IMR-90 (cell line): ENCODE data around the gene TBC1D30. TPM values are rescaled to one million over a fixed set of nuclear protein-coding genes. Genes with fewer than 3 reads are reported as not detected.

Experiments used
- ATAC-seq: fragments of 200-7000 bp; cut with Tn5 transposase; 2 replicates; pipeline ENCODE4 v1.9.1; 2020; ENCODE audit warnings: low read depth, mild to moderate bottlenecking, moderate library complexity
- BruUV-seq: library from RNA; stranded (reverse); fragments of 400-500 nt; replicated peaks from 2 replicates; lab custom pipeline; 2021; lab: Mats Ljungman, UMichigan
- CTCF ChIA-PET: fragments of 300-600 bp; formaldehyde crosslinking; extraction: SDS; loops from one replicate; lab custom pipeline; 2021; ENCODE audit warnings: antibody characterized with exemption; lab: Yijun Ruan, JAX
- POLR2A ChIA-PET: fragments of 300-600 bp; sonication (Branson Sonifier 250); formaldehyde crosslinking; loops from one replicate; lab custom pipeline; 2022; ENCODE audit warnings: antibody characterized with exemption; ENCODE audit not compliant: unreplicated experiment; lab: Charles Lee
- DNase-seq: peaks from one replicate; pipeline ENCODE4 v3.0.0; 2013
- H2AFZ ChIP-seq: replicated peaks from 2 replicates; pipeline ENCODE3; 2013; ENCODE audit warnings: low read length, mild to moderate bottlenecking; ENCODE audit not compliant: poor library complexity
- H2AK5ac ChIP-seq: 2 replicates; pipeline ENCODE4 v1.6.1; 2013; ENCODE audit warnings: low read depth, low read length, inconsistent platforms
- H2AK9ac ChIP-seq: replicated peaks from 2 replicates; pipeline ENCODE3; 2013; ENCODE audit warnings: mild to moderate bottlenecking, low read depth, low read length, moderate library complexity; ENCODE audit not compliant: poor library complexity
- H2BK120ac ChIP-seq: 2 replicates; pipeline ENCODE4 v1.6.1; 2013; ENCODE audit warnings: low read depth, low read length, inconsistent platforms
- H2BK15ac ChIP-seq: 3 replicates; pipeline ENCODE4 v1.6.1; 2013; ENCODE audit warnings: low read depth, low read length, inconsistent platforms
- H2BK20ac ChIP-seq: 2 replicates; pipeline ENCODE4 v1.6.1; 2013; ENCODE audit warnings: low read depth, mild to moderate bottlenecking, inconsistent platforms, low read length, moderate library complexity
- H2BK5ac ChIP-seq: 2 replicates; pipeline ENCODE4 v1.6.1; 2013; ENCODE audit warnings: mild to moderate bottlenecking, low read depth, low read length, inconsistent platforms; ENCODE audit not compliant: poor library complexity, severe bottlenecking
- H3K14ac ChIP-seq: replicated peaks from 2 replicates; pipeline ENCODE4 v1.6.1; 2013; ENCODE audit warnings: low read depth, low read length, inconsistent platforms
- H3K18ac ChIP-seq: 2 replicates; pipeline ENCODE4 v1.6.1; 2013; ENCODE audit warnings: low read depth, low read length, control low read depth
- H3K23ac ChIP-seq: 2 replicates; pipeline ENCODE4 v1.6.1; 2013; ENCODE audit warnings: low read depth, low read length, inconsistent platforms
- H3K27ac ChIP-seq: 2 replicates; pipeline ENCODE4 v1.5.1; 2013; ENCODE audit warnings: mild to moderate bottlenecking, control low read depth, low read length; ENCODE audit not compliant: insufficient read depth
- H3K27me3 ChIP-seq: 2 replicates; pipeline ENCODE4 v1.6.1; 2013; ENCODE audit warnings: low read length; ENCODE audit not compliant: control insufficient read depth, insufficient read depth
- H3K36me3 ChIP-seq: 2 replicates; pipeline ENCODE4 v1.6.1; 2013; ENCODE audit warnings: low read length, mixed read lengths; ENCODE audit not compliant: control insufficient read depth, insufficient read depth
- H3K4ac ChIP-seq: 2 replicates; pipeline ENCODE4 v1.6.1; 2013; ENCODE audit warnings: low read depth, low read length, inconsistent platforms
- H3K4me1 ChIP-seq: 2 replicates; pipeline ENCODE4 v1.6.1; 2013; ENCODE audit warnings: low read length, mixed read lengths; ENCODE audit not compliant: control insufficient read depth, insufficient read depth
- H3K4me2 ChIP-seq: 2 replicates; pipeline ENCODE4 v1.6.1; 2013; ENCODE audit warnings: low read depth, mild to moderate bottlenecking, control low read depth, low read length, moderate library complexity
- H3K4me3 ChIP-seq: 2 replicates; pipeline ENCODE4 v1.5.1; 2013; ENCODE audit warnings: low read depth, mild to moderate bottlenecking, control low read depth, low read length, moderate library complexity; ENCODE audit not compliant: insufficient read depth
- H3K56ac ChIP-seq: 2 replicates; pipeline ENCODE4 v1.6.1; 2013; ENCODE audit warnings: low read length, inconsistent platforms; ENCODE audit not compliant: insufficient read depth; ENCODE audit errors: extremely low read depth
- H3K79me1 ChIP-seq, 2 experiments: 2 replicates each; pipeline ENCODE4 v1.6.1; 2013; ENCODE audit warnings: low read length in 2 of 2, inconsistent platforms in 1 of 2, low read depth in 1 of 2
- H3K9ac ChIP-seq: 2 replicates; pipeline ENCODE4 v1.6.1; 2013; ENCODE audit warnings: low read depth, low read length, control low read depth
- H3K9me1 ChIP-seq: 2 replicates; pipeline ENCODE4 v1.6.1; 2013; ENCODE audit warnings: low read length, inconsistent platforms; ENCODE audit not compliant: insufficient read depth
- H3K9me3 ChIP-seq: 2 replicates; pipeline ENCODE4 v1.6.1; 2013; ENCODE audit warnings: low read length; ENCODE audit not compliant: control insufficient read depth, insufficient read depth
- H4K20me1 ChIP-seq: 2 replicates; pipeline ENCODE4 v1.6.1; 2013; ENCODE audit warnings: low read length, inconsistent platforms; ENCODE audit not compliant: insufficient read depth
- H4K5ac ChIP-seq: 2 replicates; pipeline ENCODE4 v1.6.1; 2013; ENCODE audit warnings: mild to moderate bottlenecking, low read depth, low read length, control low read depth
- H4K8ac ChIP-seq, 2 experiments: 2 replicates each; pipeline ENCODE4 v1.6.1; 2013; ENCODE audit warnings: low read depth in 2 of 2, low read length in 2 of 2, control low read depth in 1 of 2, inconsistent platforms in 1 of 2
- H4K91ac ChIP-seq: 2 replicates; pipeline ENCODE4 v1.6.1; 2013; ENCODE audit warnings: low read depth, low read length, inconsistent platforms; ENCODE audit not compliant: insufficient read depth
- MAZ ChIP-seq: IDR thresholded peaks from 2 replicates; pipeline ENCODE4 v1.6.1; 2012; ENCODE audit warnings: low read depth, mild to moderate bottlenecking, low read length, improper control_type of control experiment, moderate library complexity, borderline replicate concordance
- RCOR1 ChIP-seq: IDR thresholded peaks from 2 replicates; pipeline ENCODE4 v1.6.1; 2012; ENCODE audit warnings: mild to moderate bottlenecking, low read length, improper control_type of control experiment; ENCODE audit not compliant: insufficient replicate concordance
- RFX5 ChIP-seq: IDR thresholded peaks from 2 replicates; pipeline ENCODE4 v1.8.0; 2012; ENCODE audit warnings: low read depth, mild to moderate bottlenecking, low read length, moderate library complexity
- SMC3 ChIP-seq: fragments of 150-350 bp; IDR thresholded peaks from 2 replicates; pipeline ENCODE4 v1.6.1; 2016; ENCODE audit warnings: low read depth, mild to moderate bottlenecking, antibody characterized with exemption, low read length, moderate library complexity
- WGBS, 2 experiments: methylation state at CpG; one replicate each; pipeline versions ENCODE4 v1.1.5 to v1.1.7; 2013; ENCODE audit warnings: missing lambda C conversion rate in 2 of 2; ENCODE audit not compliant: insufficient read length in 1 of 2; ENCODE audit errors: extremely low coverage in 2 of 2; 5-methylcytosine and 5-hydroxymethylcytosine counted together
- dilution Hi-C: fragments of 300-500 bp; cut with HindIII; formaldehyde crosslinking; loops from one replicate; pipeline ENCODE4 v1.14.3; 2018; ENCODE audit warnings: low sequenced_read_pairs; ENCODE audit not compliant: unreplicated experiment
- in situ Hi-C: fragments of 300-500 bp; cut with MboI; formaldehyde crosslinking; loops from 3 replicates; pipeline ENCODE4 v1.14.3; 2019; ENCODE audit warnings: low sequenced_read_pairs, inconsistent platforms, mixed read lengths
- intact Hi-C: fragments of 100-400 bp; cut with micrococcal nuclease; formaldehyde crosslinking; loops from 2 replicates; pipeline ENCODE4 v1.10.0; 2022
- polyA plus RNA-seq, 3 experiments: library from polyadenylated mRNA; depleted of rRNA; stranded (reverse); fragments of >200 nt; gene quantifications; 2 replicates each; pipeline ENCODE4 v1.2.3, GENCODE V29; 2012; ENCODE audit warnings: low replicate concordance in 1 of 3
- total RNA-seq: library from RNA; depleted of rRNA; stranded (reverse); fragments of >200 nt; gene quantifications from 2 replicates; pipeline ENCODE4 v1.2.3, GENCODE V29; 2012
- TF ChIP-seq, protein P1 (sequence below): fragments of 150-350 bp; IDR thresholded peaks from 2 replicates; pipeline ENCODE4 v1.6.1; 2017; ENCODE audit warnings: mild to moderate bottlenecking, antibody characterized with exemption, low read length, low read depth

Gene TBC1D30
- total and polyA plus RNA-seq, 2 of the 4 experiments (the other 2 are of a cell fraction) = 0.18 to 0.24 TPM

DNA sequence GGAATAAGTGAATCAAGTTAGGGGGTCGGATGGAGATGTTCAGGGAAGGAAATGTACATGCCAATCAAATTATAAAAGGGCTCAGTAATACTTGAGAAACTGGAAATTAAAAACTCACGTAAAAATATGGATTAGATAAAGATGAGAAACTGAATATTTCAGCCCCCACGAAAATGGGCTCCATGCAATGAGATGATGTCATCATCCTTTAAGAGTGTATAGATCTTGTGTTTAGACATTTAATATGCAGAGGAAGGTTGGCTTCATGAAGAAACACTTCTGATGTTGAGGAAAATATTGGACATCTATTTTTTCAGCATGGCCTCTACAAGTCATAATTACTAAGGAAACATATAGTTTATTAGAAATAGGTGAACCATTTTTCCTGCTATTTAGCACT, 9.5 kb downstream of the TBC1D30 start:
- H4K8ac ChIP-seq = no peak overlapping the region
- ATAC-seq (no peak), DNase-seq (no peak)
- no peak overlapping the region for H2BK20ac ChIP-seq
- no peak overlapping the region for H3K9ac ChIP-seq
- no peak overlapping the region for H3K27ac ChIP-seq
- no peak overlapping the region for H3K23ac ChIP-seq
- H3K56ac ChIP-seq = no peak overlapping the region
- H2BK15ac ChIP-seq = no peak overlapping the region
- POLR2A ChIA-PET = no interaction called here
- H3K36me3 ChIP-seq = no peaks in the 10 kb centered on the region
- no TSS peak for BruUV-seq
- CTCF ChIA-PET = no interaction called here
- H4K91ac ChIP-seq = no peak overlapping the region
- no peaks in the 10 kb centered on the region for H4K20me1 ChIP-seq
- no peak overlapping the region for H2BK120ac ChIP-seq
- no peak overlapping the region for H3K4me3 ChIP-seq
- 100% methylated on average over 1 of the region's 3 CpGs; no CpG with 5 or more reads in 1 of the 2 experiments for WGBS, 2 experiments
- no peak overlapping the region for H2BK5ac ChIP-seq
- in situ Hi-C loops = no loop called here
- H4K5ac ChIP-seq = no peak overlapping the region
- H3K27me3 ChIP-seq = peaks cover 9% of the 10 kb centered on the region
- H2AFZ ChIP-seq = no peak overlapping the region
- peaks cover 3% of the 10 kb centered on the region; the same call in 1 of the 2 replicates for H3K9me3 ChIP-seq
- no peaks in the 10 kb centered on the region for H3K4me1 ChIP-seq
- H2AK9ac ChIP-seq = no peak overlapping the region
- H2AK5ac ChIP-seq = no peak overlapping the region
- no peak overlapping the region for H3K4ac ChIP-seq
- no peak overlapping the region for H3K18ac ChIP-seq
- H3K14ac ChIP-seq = no peak overlapping the region
- no peak overlapping the region for H3K4me2 ChIP-seq
- H3K79me1 ChIP-seq = no peaks in the 10 kb centered on the region
- dilution Hi-C loops = no loop called here
- TF ChIP-seq MAZ = no peak
- no peak for TF ChIP-seq RFX5
- no peak for TF ChIP-seq SMC3
- TF ChIP-seq, protein P1, sequence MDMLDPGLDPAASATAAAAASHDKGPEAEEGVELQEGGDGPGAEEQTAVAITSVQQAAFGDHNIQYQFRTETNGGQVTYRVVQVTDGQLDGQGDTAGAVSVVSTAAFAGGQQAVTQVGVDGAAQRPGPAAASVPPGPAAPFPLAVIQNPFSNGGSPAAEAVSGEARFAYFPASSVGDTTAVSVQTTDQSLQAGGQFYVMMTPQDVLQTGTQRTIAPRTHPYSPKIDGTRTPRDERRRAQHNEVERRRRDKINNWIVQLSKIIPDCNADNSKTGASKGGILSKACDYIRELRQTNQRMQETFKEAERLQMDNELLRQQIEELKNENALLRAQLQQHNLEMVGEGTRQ = no peak
- TF ChIP-seq RCOR1 = no peak
- intact Hi-C loops = no loop called here
- no peaks in the 10 kb centered on the region for H3K9me1 ChIP-seq
